ENCODE measurements around the gene PAX7.

GRCh38 chr1:18632218-18632588 lies 1.6 kb downstream of the PAX7 start:
- no peak for TF ChIP-seq EZH2 (IDR thresholded peaks at IDR 0.05; ENCODE audit: borderline replicate concordance, low read length)
- TF ChIP-seq, protein P1, sequence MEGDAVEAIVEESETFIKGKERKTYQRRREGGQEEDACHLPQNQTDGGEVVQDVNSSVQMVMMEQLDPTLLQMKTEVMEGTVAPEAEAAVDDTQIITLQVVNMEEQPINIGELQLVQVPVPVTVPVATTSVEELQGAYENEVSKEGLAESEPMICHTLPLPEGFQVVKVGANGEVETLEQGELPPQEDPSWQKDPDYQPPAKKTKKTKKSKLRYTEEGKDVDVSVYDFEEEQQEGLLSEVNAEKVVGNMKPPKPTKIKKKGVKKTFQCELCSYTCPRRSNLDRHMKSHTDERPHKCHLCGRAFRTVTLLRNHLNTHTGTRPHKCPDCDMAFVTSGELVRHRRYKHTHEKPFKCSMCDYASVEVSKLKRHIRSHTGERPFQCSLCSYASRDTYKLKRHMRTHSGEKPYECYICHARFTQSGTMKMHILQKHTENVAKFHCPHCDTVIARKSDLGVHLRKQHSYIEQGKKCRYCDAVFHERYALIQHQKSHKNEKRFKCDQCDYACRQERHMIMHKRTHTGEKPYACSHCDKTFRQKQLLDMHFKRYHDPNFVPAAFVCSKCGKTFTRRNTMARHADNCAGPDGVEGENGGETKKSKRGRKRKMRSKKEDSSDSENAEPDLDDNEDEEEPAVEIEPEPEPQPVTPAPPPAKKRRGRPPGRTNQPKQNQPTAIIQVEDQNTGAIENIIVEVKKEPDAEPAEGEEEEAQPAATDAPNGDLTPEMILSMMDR (IDR thresholded peaks at IDR 0.05; ENCODE audit: low read length): no peak
